Adrenal gland (tissue), 19 donors: ENCODE measurements around the gene MFAP1. TPM values are rescaled to one million over a fixed set of nuclear protein-coding genes. Genes with fewer than 3 reads are reported as not detected.

Source experiments
- DNase-seq, 7 donors: peaks; one replicate each; pipeline ENCODE4 v3.0.0-alpha.2; 2019 to 2020
- H3K27ac ChIP-seq, 5 donors: fragments of 200-600 bp; sonication (generic) in 4 of 5; 1 replicate in 3 of 5; 2 replicates in 2 of 5; pipeline versions ENCODE4 v1.5.1 to v1.8.0; 2016 to 2020; ENCODE audit warnings: mild to moderate bottlenecking in 1 of 5
- H3K27me3 ChIP-seq: fragments of 200-600 bp; 2 replicates; pipeline ENCODE4 v1.8.0; 2021
- H3K36me3 ChIP-seq, 2 donors: fragments of 200-600 bp; replicated peaks in 1 of 2; 1 replicate in 1 of 2; 2 replicates in 1 of 2; pipeline versions ENCODE4 v1.5.1 to v1.8.0; 2018 to 2022
- H3K4me1 ChIP-seq, 2 donors: fragments of 200-600 bp; replicated peaks in 1 of 2; 1 replicate in 1 of 2; 2 replicates in 1 of 2; pipeline versions ENCODE4 v1.5.1 to v1.8.0; 2018 to 2021
- H3K4me3 ChIP-seq, 4 donors: fragments of 200-600 bp; sonication (generic) in 3 of 4; one replicate each; pipeline ENCODE4 v1.5.1; 2016 to 2018
- H3K9me3 ChIP-seq, 3 donors: fragments of 200-600 bp; sonication (generic) in 1 of 3; replicated peaks in 1 of 3; 1 replicate in 2 of 3; 2 replicates in 1 of 3; pipeline versions ENCODE4 v1.5.1 to v1.8.0; 2016 to 2021
- CTCF ChIP-seq, 6 experiments: fragments of 450-650 bp in 4 of 6; fragments of 200-600 bp in 2 of 6; sonication (generic) in 1 of 6; IDR thresholded peaks; 1 replicate in 5 of 6; 2 replicates in 1 of 6; pipeline versions ENCODE4 v1.5.1 to v1.8.0; 2016 to 2021; ENCODE audit warnings: antibody characterized with exemption in 6 of 6, mild to moderate bottlenecking in 2 of 6, moderate library complexity in 1 of 6
- POLR2A ChIP-seq, 2 donors: fragments of 450-650 bp; IDR thresholded peaks; one replicate each; pipeline ENCODE4 v1.6.1; 2017; ENCODE audit warnings: antibody characterized with exemption in 2 of 2, mild to moderate bottlenecking in 2 of 2, moderate library complexity in 1 of 2
- WGBS, 4 donors: extraction: QIAGEN DNeasy Blood & Tissue Kit in 2 of 4; methylation state at CpG; one replicate each; pipeline versions ENCODE4 v1.1.5 to v1.1.7; 2013 to 2017; 5-methylcytosine and 5-hydroxymethylcytosine counted together
- intact Hi-C, 2 donors: fragments of 100-400 bp; cut with DNase I; formaldehyde crosslinking; loops; one replicate each; pipeline versions ENCODE4 v1.14.1 to v1.15.0; 2022 to 2023
- long read RNA-seq, 10 donors: library from polyadenylated mRNA in 3 of 10; unstranded in 2 of 10; stranded (forward) in 1 of 10; transcript quantifications; one replicate each; pipeline ENCODE4 v2.0.0 and lab custom pipeline, GENCODE V29; 2021 to 2026
- polyA plus RNA-seq, 3 donors: library from polyadenylated mRNA; stranded (reverse); fragments of 200-250 nt in 2 of 3; fragments of 350-450 nt in 1 of 3; fragmentation: Illumina TruSeq in 1 of 3; extraction: RNeasy Lipid Tissue Mini Kit (QIAGEN cat#74804) in 1 of 3; gene quantifications; one replicate each; pipeline ENCODE4 v1.2.3, GENCODE V29; 2013 to 2014
- total RNA-seq, 9 donors: library from RNA; depleted of rRNA in 4 of 9; stranded (reverse); fragments of >200 nt in 4 of 9; fragments of 120-200 nt in 1 of 9; fragmentation: NEBNext Ultra II Directional in 1 of 9; extraction: Animal tissue kit (Norgen Biotek cat#: 25700) in 1 of 9; gene quantifications; one replicate each; pipeline versions ENCODE4 v1.1.0 to v1.2.4, GENCODE V29; 2013 to 2023
- donor health status: healthy with polysubstance abuse.
- donor health status: Bipolar disorder and iron deficiency.
- donor health status: DM: yes; HTN: yes; CAD: no.
- donor health status: DM: no; HTN: no; CAD: no.
- donor health status: DM: no; HTN: no; CAD: no.
- donor health status: DM: yes; HTN: yes; CAD: no.

Gene MFAP1
- total RNA-seq = 10 to 100 TPM; 18.1 to 57.2 (median 31.1) TPM
- polyA plus RNA-seq = 10 to 100 TPM in 2 of 3 donors, 1 to 10 TPM in 1; 9.5 to 68.0 (median 18.6) TPM
- long read RNA-seq, donor 1, transcript MFAP1-201 (9 exons, 2,155 nt) = major isoform, 10 of 20 reads
- long read RNA-seq, donor 1, partial matches to known transcripts = 9 of 20 reads
- long read RNA-seq, donor 1, other reads (novel, unspliced or antisense) = 0 of 20 reads
- long read RNA-seq, donor 2, transcript MFAP1-201 (9 exons, 2,155 nt) = major isoform, 9 of 14 reads
- long read RNA-seq, donor 2, partial matches to known transcripts = 5 of 14 reads
- long read RNA-seq, donor 2, other reads (novel, unspliced or antisense) = 0 of 14 reads
- long read RNA-seq, donor 3, transcript MFAP1-201 (9 exons, 2,155 nt) = major isoform, 8 of 8 reads
- long read RNA-seq, donor 3, partial matches to known transcripts = 0 of 8 reads
- long read RNA-seq, donor 3, other reads (novel, unspliced or antisense) = 0 of 8 reads
- long read RNA-seq, donor 4, transcript MFAP1-201 (9 exons, 2,155 nt) = major isoform, 21 of 30 reads
- long read RNA-seq, donor 4, partial matches to known transcripts = 6 of 30 reads
- long read RNA-seq, donor 4, other reads (novel, unspliced or antisense) = 3 of 30 reads
- long read RNA-seq, donor 5, transcript MFAP1-201 (9 exons, 2,155 nt) = major isoform, 84 of 87 reads
- long read RNA-seq, donor 5, partial matches to known transcripts = 3 of 87 reads
- long read RNA-seq, donor 5, other reads (novel, unspliced or antisense) = 0 of 87 reads
- long read RNA-seq, donor 6, transcript MFAP1-201 (9 exons, 2,155 nt) = major isoform, 21 of 33 reads
- long read RNA-seq, donor 6, partial matches to known transcripts = 11 of 33 reads
- long read RNA-seq, donor 6, other reads (novel, unspliced or antisense) = 0 of 33 reads
- long read RNA-seq, donor 7, transcript MFAP1-201 (9 exons, 2,155 nt) = major isoform, 7 of 19 reads
- long read RNA-seq, donor 7, partial matches to known transcripts = 12 of 19 reads
- long read RNA-seq, donor 7, other reads (novel, unspliced or antisense) = 0 of 19 reads
- long read RNA-seq, donor 8, transcript MFAP1-201 (9 exons, 2,155 nt) = major isoform, 21 of 22 reads
- long read RNA-seq, donor 8, partial matches to known transcripts = 0 of 22 reads
- long read RNA-seq, donor 8, other reads (novel, unspliced or antisense) = 0 of 22 reads
- long read RNA-seq, donor 9, transcript MFAP1-201 (9 exons, 2,155 nt) = major isoform, 9 of 33 reads
- long read RNA-seq, donor 9, partial matches to known transcripts = 24 of 33 reads
- long read RNA-seq, donor 9, other reads (novel, unspliced or antisense) = 0 of 33 reads
- long read RNA-seq, donor 10, partial matches to known transcripts = 0 of 3 reads
- long read RNA-seq, donor 10, other reads (novel, unspliced or antisense) = 0 of 3 reads

GRCh38 chr15:43824302-43825246 is at the start of gene MFAP1:
Gene MFAP1 (minus strand): TSS chr15:43824690. CDS start chr15:43824569, 121 bp downstream.
- Histone ChIP-seq H3K4me1 (peaks cover 9 to 44% of the 10 kb centered on the region in 2 donors), H3K9me3 (no peaks in the 10 kb centered on the region), H3K27ac (peak within 1 kb of the TSS; percentile 71 to 98 (median 93)), H3K27me3 (no peaks in the 10 kb centered on the region), H3K36me3 (no peaks in the 10 kb centered on the region), H3K4me3 (peak within 1 kb of the TSS; percentile 49 to 87 (median 77))
- WGBS, 4 donors = 8 to 9% (median 8%) methylated on average over 41 to 46 of the region's 46 CpGs
- TF ChIP-seq CTCF (IDR thresholded peaks at IDR 0.05) = no peak
- peak; percentile 86 to 94 for TF ChIP-seq POLR2A (IDR thresholded peaks at IDR 0.05)
- intact Hi-C loops = no loop called here
- peak; percentile 93 to 99 (median 97) for DNase-seq

GRCh38 chr15:43873651-43874050 is 49.2 kb upstream of the MFAP1 start:
- 86 to 90% (median 88%) methylated on average over 10 of the region's 10 CpGs for WGBS, 4 donors
- no peak for TF ChIP-seq POLR2A (IDR thresholded peaks at IDR 0.05)
- no peak for TF ChIP-seq CTCF (IDR thresholded peaks at IDR 0.05)
- intact Hi-C loops = no loop called here
- Histone ChIP-seq H3K9me3 (no peaks in the 10 kb centered on the region), H3K36me3 (peaks cover 0 to 2% of the 10 kb centered on the region in 2 donors), H3K4me3 (no peak overlapping the region), H3K4me1 (no peaks in the 10 kb centered on the region), H3K27me3 (no peaks in the 10 kb centered on the region), H3K27ac (no peak overlapping the region)
- DNase-seq = peak in 1 of 7 donors; percentile 42

- DNase-seq = peak; percentile 34 to 79 (median 61)
- Histone ChIP-seq H3K27ac (no peak overlapping the region), H3K27me3 (no peaks in the 10 kb centered on the region), H3K9me3 (no peaks in the 10 kb centered on the region), H3K4me1 (no peaks in the 10 kb centered on the region), H3K36me3 (peaks cover 0 to 2% of the 10 kb centered on the region in 2 donors), H3K4me3 (no peak overlapping the region)
- 57 to 66% (median 58%) methylated on average over 6 of the region's 6 CpGs for WGBS, 4 donors
- TF ChIP-seq POLR2A (IDR thresholded peaks at IDR 0.05) = no peak
- TF ChIP-seq CTCF (IDR thresholded peaks at IDR 0.05) = peak; percentile 49 to 59 (median 52)
- intact Hi-C loops = no loop called here
Observed at GRCh38 chr15:43872416-43873020, 48.0 kb upstream of the MFAP1 start.
